ENCODE results near the gene HDAC4.

HDAC4 gene

DNA sequence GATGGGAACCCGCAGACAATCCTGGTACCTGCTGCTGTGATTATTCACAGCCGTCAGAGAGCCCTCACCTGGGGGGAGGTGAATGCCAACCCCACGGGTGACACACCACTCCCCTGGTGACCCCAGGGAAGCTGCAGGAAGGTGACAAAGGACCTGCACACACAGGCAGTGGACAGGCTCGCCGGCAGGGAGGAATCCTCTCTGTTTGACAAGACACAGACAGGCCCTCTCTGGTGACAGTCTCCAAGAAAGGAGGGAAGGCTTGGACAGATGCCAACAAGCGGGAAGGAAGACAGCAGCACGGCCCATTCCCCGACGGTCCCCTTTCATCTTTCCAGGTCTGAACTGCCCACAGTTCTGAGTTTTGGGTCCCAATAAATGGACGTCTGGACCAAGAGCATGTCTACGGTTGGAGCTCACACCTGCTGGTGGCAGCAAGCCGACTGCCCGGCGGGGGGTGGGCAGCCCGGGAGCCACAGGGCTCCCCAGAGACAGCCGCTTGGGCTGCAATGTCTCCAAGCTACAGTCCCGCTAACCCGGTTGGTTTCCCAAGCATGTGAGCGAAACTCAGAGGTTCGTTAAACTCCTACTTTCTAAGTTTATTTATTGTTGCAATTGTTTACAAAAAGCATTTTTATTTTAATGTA, 31.8 kb downstream of the HDAC4 start:
- Histone ChIP-seq H3K9ac (ENCODE audit: low read depth in 1 of 2, low read length in 2 of 2) (no peak overlapping the region), H3K36me3 (ENCODE audit: control insufficient read depth in 1 of 2, insufficient read depth in 2 of 2, low read length in 2 of 2) (peaks cover 0 to 9% of the 10 kb centered on the region in 2 donors), H3K4me1 (ENCODE audit: control insufficient read depth in 1 of 2, insufficient read depth in 2 of 2, low read length in 2 of 2) (no peaks in the 10 kb centered on the region), H3K27me3 (ENCODE audit: control insufficient read depth in 1 of 2, insufficient read depth in 2 of 2, low read length in 2 of 2) (no peaks in the 10 kb centered on the region), H3K27ac (ENCODE audit: low read depth, low read length) (no peak overlapping the region), H3K9me3 (ENCODE audit: control insufficient read depth in 1 of 2, low read length in 2 of 2) (no peaks in the 10 kb centered on the region), H3K4me3 (ENCODE audit: low read depth in 1 of 2, low read length in 2 of 2) (no peak overlapping the region)

- Histone ChIP-seq H3K9me3 (ENCODE audit: control insufficient read depth in 1 of 2, low read length in 2 of 2) (no peaks in the 10 kb centered on the region), H3K4me1 (ENCODE audit: control insufficient read depth in 1 of 2, insufficient read depth in 2 of 2, low read length in 2 of 2) (no peaks in the 10 kb centered on the region), H3K27ac (ENCODE audit: low read depth, low read length) (no peak overlapping the region), H3K36me3 (ENCODE audit: control insufficient read depth in 1 of 2, insufficient read depth in 2 of 2, low read length in 2 of 2) (peaks cover 0 to 9% of the 10 kb centered on the region in 2 donors), H3K27me3 (ENCODE audit: control insufficient read depth in 1 of 2, insufficient read depth in 2 of 2, low read length in 2 of 2) (no peaks in the 10 kb centered on the region), H3K9ac (ENCODE audit: low read depth in 1 of 2, low read length in 2 of 2) (no peak overlapping the region), H3K4me3 (ENCODE audit: low read depth in 1 of 2, low read length in 2 of 2) (no peak overlapping the region)
These were observed 32.5 kb downstream of the HDAC4 start for GRCh38 chr2:239368321-239368720.

- no peaks in the 10 kb centered on the region for H3K9me3 ChIP-seq (ENCODE audit: control insufficient read depth in 1 of 2, low read length in 2 of 2)
- no peak overlapping the region for H3K4me3 ChIP-seq (ENCODE audit: low read depth in 1 of 2, low read length in 2 of 2)
- no peak overlapping the region for H3K9ac ChIP-seq (ENCODE audit: low read depth in 1 of 2, low read length in 2 of 2)
- H3K27me3 ChIP-seq (ENCODE audit: control insufficient read depth in 1 of 2, insufficient read depth in 2 of 2, low read length in 2 of 2): no peaks in the 10 kb centered on the region
- no peaks in the 10 kb centered on the region for H3K4me1 ChIP-seq (ENCODE audit: control insufficient read depth in 1 of 2, insufficient read depth in 2 of 2, low read length in 2 of 2)
- no peak overlapping the region for H3K27ac ChIP-seq (ENCODE audit: low read depth, low read length)
- peaks cover 0 to 9% of the 10 kb centered on the region in 2 donors for H3K36me3 ChIP-seq (ENCODE audit: control insufficient read depth in 1 of 2, insufficient read depth in 2 of 2, low read length in 2 of 2)
These were observed 34.1 kb downstream of the HDAC4 start for GRCh38 chr2:239366740-239367139.

- H3K4me1 ChIP-seq (ENCODE audit: control insufficient read depth in 1 of 2, insufficient read depth in 2 of 2, low read length in 2 of 2): peaks cover 0 to 2% of the 10 kb centered on the region in 2 donors
- no peak overlapping the region for H3K4me3 ChIP-seq (ENCODE audit: low read depth in 1 of 2, low read length in 2 of 2)
- peaks cover 0 to 9% of the 10 kb centered on the region in 2 donors for H3K36me3 ChIP-seq (ENCODE audit: control insufficient read depth in 1 of 2, insufficient read depth in 2 of 2, low read length in 2 of 2)
- H3K9ac ChIP-seq (ENCODE audit: low read depth in 1 of 2, low read length in 2 of 2): no peak overlapping the region
- H3K27me3 ChIP-seq (ENCODE audit: control insufficient read depth in 1 of 2, insufficient read depth in 2 of 2, low read length in 2 of 2): no peaks in the 10 kb centered on the region
- H3K27ac ChIP-seq (ENCODE audit: low read depth, low read length): no peak overlapping the region
- H3K9me3 ChIP-seq (ENCODE audit: control insufficient read depth in 1 of 2, low read length in 2 of 2): no peaks in the 10 kb centered on the region
These were observed 34.9 kb downstream of the HDAC4 start for GRCh38 chr2:239365782-239366435.

GRCh38 chr2:239365071-239365781, 35.6 kb downstream of the HDAC4 start:
- Histone ChIP-seq H3K36me3 (ENCODE audit: control insufficient read depth in 1 of 2, insufficient read depth in 2 of 2, low read length in 2 of 2) (peaks cover 0 to 8% of the 10 kb centered on the region in 2 donors), H3K9ac (ENCODE audit: low read depth in 1 of 2, low read length in 2 of 2) (no peak overlapping the region), H3K27me3 (ENCODE audit: control insufficient read depth in 1 of 2, insufficient read depth in 2 of 2, low read length in 2 of 2) (no peaks in the 10 kb centered on the region), H3K9me3 (ENCODE audit: control insufficient read depth in 1 of 2, low read length in 2 of 2) (no peaks in the 10 kb centered on the region), H3K4me1 (ENCODE audit: control insufficient read depth in 1 of 2, insufficient read depth in 2 of 2, low read length in 2 of 2) (peaks cover 0 to 6% of the 10 kb centered on the region in 2 donors), H3K4me3 (ENCODE audit: low read depth in 1 of 2, low read length in 2 of 2) (no peak overlapping the region), H3K27ac (ENCODE audit: low read depth, low read length) (no peak overlapping the region)

DNA sequence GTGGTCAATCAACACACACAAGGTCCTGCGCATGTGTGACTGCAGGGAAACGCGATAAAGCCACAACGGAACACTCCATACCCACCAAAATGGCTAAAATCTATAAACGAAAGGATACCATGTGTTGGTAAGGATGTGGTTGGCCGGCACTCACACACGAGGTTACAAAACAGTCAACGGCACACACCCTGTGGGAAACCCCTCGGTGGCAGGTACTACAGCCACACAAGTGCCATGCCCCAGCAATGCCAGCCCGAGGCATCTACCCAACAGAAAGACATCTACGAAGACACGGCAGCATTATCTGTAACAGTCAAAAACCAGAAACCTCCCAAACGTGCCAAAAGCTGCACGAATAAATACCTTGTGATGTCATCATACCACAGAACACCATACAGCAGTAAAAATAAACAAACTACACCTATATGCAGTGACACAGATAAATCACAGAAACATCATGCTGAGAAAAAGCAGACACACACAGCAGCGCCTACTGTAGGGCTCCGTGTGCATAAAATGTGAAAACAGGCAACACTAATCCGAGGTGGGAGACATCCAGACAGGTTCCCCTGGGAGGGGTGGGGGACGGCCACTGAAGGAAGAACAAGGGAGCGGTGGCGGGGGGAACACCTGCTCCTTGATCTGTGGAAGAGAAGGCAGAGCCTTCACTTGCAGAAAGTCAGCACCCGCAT, 36.7 kb downstream of the HDAC4 start:
- no peaks in the 10 kb centered on the region for H3K9me3 ChIP-seq (ENCODE audit: control insufficient read depth in 1 of 2, low read length in 2 of 2)
- H3K4me3 ChIP-seq (ENCODE audit: low read depth in 1 of 2, low read length in 2 of 2): no peak overlapping the region
- H3K27ac ChIP-seq (ENCODE audit: low read depth, low read length): no peak overlapping the region
- no peak overlapping the region for H3K9ac ChIP-seq (ENCODE audit: low read depth in 1 of 2, low read length in 2 of 2)
- no peaks in the 10 kb centered on the region for H3K36me3 ChIP-seq (ENCODE audit: control insufficient read depth in 1 of 2, insufficient read depth in 2 of 2, low read length in 2 of 2)
- H3K27me3 ChIP-seq (ENCODE audit: control insufficient read depth in 1 of 2, insufficient read depth in 2 of 2, low read length in 2 of 2): no peaks in the 10 kb centered on the region
- peaks cover 0 to 6% of the 10 kb centered on the region in 2 donors for H3K4me1 ChIP-seq (ENCODE audit: control insufficient read depth in 1 of 2, insufficient read depth in 2 of 2, low read length in 2 of 2)

GRCh38 chr2:239362507-239362906, 38.3 kb downstream of the HDAC4 start:
- Histone ChIP-seq H3K9ac (ENCODE audit: low read depth in 1 of 2, low read length in 2 of 2) (no peak overlapping the region), H3K27me3 (ENCODE audit: control insufficient read depth in 1 of 2, insufficient read depth in 2 of 2, low read length in 2 of 2) (no peaks in the 10 kb centered on the region), H3K27ac (ENCODE audit: low read depth, low read length) (no peak overlapping the region), H3K4me3 (ENCODE audit: low read depth in 1 of 2, low read length in 2 of 2) (no peak overlapping the region), H3K36me3 (ENCODE audit: control insufficient read depth in 1 of 2, insufficient read depth in 2 of 2, low read length in 2 of 2) (no peaks in the 10 kb centered on the region), H3K9me3 (ENCODE audit: control insufficient read depth in 1 of 2, low read length in 2 of 2) (no peaks in the 10 kb centered on the region), H3K4me1 (ENCODE audit: control insufficient read depth in 1 of 2, insufficient read depth in 2 of 2, low read length in 2 of 2) (peaks cover 0 to 6% of the 10 kb centered on the region in 2 donors)

DNA sequence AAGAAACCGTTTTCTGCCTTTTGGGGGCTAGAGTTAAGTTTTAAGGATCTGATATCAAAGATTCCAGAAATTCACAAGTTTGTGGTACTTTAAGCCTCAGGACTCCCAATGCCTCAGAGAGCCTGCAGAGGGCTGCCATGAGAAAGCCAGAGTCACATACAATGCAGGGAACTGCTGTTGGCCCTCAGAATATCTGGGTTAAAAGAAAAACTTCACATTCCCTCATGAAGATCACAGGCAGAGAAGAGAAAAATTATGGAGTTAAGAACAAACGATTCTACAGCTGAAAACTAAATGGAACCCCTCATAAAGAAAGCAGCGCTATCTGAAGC, 39.5 kb downstream of the HDAC4 start:
- Histone ChIP-seq H3K27ac (ENCODE audit: low read depth, low read length) (no peak overlapping the region), H3K9ac (ENCODE audit: low read depth in 1 of 2, low read length in 2 of 2) (no peak overlapping the region)

DNA sequence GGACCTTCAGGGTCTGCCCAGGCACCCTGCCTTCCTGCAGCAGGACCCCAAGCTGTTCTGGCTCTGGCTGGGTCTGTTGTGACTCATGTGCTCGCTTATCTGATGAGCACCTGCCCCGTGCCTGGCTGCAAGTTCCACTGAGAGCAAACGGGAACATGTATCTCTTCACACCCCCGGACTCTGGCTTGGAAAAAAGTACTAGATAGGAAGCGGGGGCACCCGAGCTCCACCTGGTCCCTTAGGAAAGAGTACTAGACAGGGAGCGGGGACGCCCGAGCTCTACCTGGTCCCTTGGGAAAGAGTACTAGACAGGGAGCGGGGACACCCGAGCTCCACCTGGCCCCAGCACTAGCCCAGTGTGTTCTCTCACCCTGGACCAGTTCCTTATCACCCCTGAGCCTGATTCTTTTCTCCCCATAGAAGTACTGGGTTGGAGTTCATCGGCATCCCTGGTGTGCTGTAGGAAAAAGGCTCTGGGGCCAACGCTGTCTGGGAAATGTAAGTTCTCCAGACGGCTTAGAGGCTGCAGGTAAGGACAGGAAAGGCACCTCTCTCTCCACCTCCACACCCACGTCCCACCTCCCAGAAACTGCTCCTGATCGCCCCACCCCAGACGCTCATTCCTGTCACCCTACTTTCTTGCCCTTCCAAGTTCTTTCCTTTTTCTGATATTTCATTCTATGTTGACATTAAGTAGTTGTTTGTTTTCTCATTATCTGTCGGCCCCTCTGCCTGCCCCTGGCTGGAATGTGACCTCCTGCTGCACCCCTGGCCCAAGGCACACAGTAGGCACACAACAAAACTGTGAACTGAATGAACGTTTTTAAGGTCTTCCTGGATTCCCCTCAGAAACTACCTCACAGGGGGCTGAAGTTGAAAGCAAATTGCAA, 40.2 kb downstream of the HDAC4 start:
- Histone ChIP-seq H3K27me3 (ENCODE audit: control insufficient read depth in 1 of 2, insufficient read depth in 2 of 2, low read length in 2 of 2) (no peaks in the 10 kb centered on the region), H3K9ac (ENCODE audit: low read depth in 1 of 2, low read length in 2 of 2) (no peak overlapping the region), H3K9me3 (ENCODE audit: control insufficient read depth in 1 of 2, low read length in 2 of 2) (no peaks in the 10 kb centered on the region), H3K27ac (ENCODE audit: low read depth, low read length) (no peak overlapping the region), H3K36me3 (ENCODE audit: control insufficient read depth in 1 of 2, insufficient read depth in 2 of 2, low read length in 2 of 2) (no peaks in the 10 kb centered on the region), H3K4me1 (ENCODE audit: control insufficient read depth in 1 of 2, insufficient read depth in 2 of 2, low read length in 2 of 2) (peaks cover 0 to 6% of the 10 kb centered on the region in 2 donors), H3K4me3 (ENCODE audit: low read depth in 1 of 2, low read length in 2 of 2) (no peak overlapping the region)

More for the DNA sequence above, 39.5 kb downstream of the HDAC4 start:
- H3K4me3 ChIP-seq (ENCODE audit: low read depth in 1 of 2, low read length in 2 of 2): no peak overlapping the region
- peaks cover 0 to 6% of the 10 kb centered on the region in 2 donors for H3K4me1 ChIP-seq (ENCODE audit: control insufficient read depth in 1 of 2, insufficient read depth in 2 of 2, low read length in 2 of 2)
- H3K36me3 ChIP-seq (ENCODE audit: control insufficient read depth in 1 of 2, insufficient read depth in 2 of 2, low read length in 2 of 2): no peaks in the 10 kb centered on the region
- H3K27me3 ChIP-seq (ENCODE audit: control insufficient read depth in 1 of 2, insufficient read depth in 2 of 2, low read length in 2 of 2): no peaks in the 10 kb centered on the region
- H3K9me3 ChIP-seq (ENCODE audit: control insufficient read depth in 1 of 2, low read length in 2 of 2): no peaks in the 10 kb centered on the region
